DOHH2 (cell line): Measurements from ENCODE around the gene CALHM3.
A peak's percentile ranks its signal among the peaks of the same experiment; 100 is the strongest.

Source experiments
- H3F3A ChIP-seq: fragments of 200-600 bp; sonication (generic), shearing (Covaris generic); 2 replicates; pipeline ENCODE4 v1.6.0; 2016; ENCODE audit warnings: antibody characterized with exemption, mild to moderate bottlenecking; ENCODE audit not compliant: control insufficient read depth, insufficient read depth
- H3K27ac ChIP-seq: fragments of 200-600 bp; sonication (generic); 2 replicates; pipeline ENCODE4 v1.5.1; 2014; ENCODE audit warnings: low read depth, mild to moderate bottlenecking, low read length, moderate library complexity
- H3K27me3 ChIP-seq: fragments of 200-600 bp; sonication (generic); 2 replicates; pipeline ENCODE4 v1.6.1; 2014; ENCODE audit warnings: mild to moderate bottlenecking, low read length, mixed read lengths; ENCODE audit not compliant: control insufficient read depth
- H3K36me3 ChIP-seq: fragments of 200-600 bp; sonication (generic); 2 replicates; pipeline ENCODE4 v1.6.1; 2014; ENCODE audit warnings: mild to moderate bottlenecking, low read length, moderate library complexity, mixed read lengths; ENCODE audit not compliant: control insufficient read depth
- H3K4me1 ChIP-seq: fragments of 200-600 bp; sonication (generic); 2 replicates; pipeline ENCODE4 v1.6.1; 2014; ENCODE audit warnings: mild to moderate bottlenecking, low read length, mixed read lengths; ENCODE audit not compliant: control insufficient read depth
- H3K4me2 ChIP-seq: fragments of 200-600 bp; sonication (generic); 2 replicates; pipeline ENCODE4 v1.6.0; 2014; ENCODE audit warnings: mild to moderate bottlenecking, low read length, moderate library complexity
- H3K4me3 ChIP-seq: fragments of 200-600 bp; sonication (generic); 2 replicates; pipeline ENCODE4 v1.5.1; 2014; ENCODE audit warnings: mild to moderate bottlenecking, low read length, mixed read lengths
- H3K79me2 ChIP-seq: fragments of 200-600 bp; sonication (generic); 2 replicates; pipeline ENCODE4 v1.6.1; 2014; ENCODE audit warnings: mild to moderate bottlenecking, low read length, mixed read lengths; ENCODE audit not compliant: control insufficient read depth
- H3K9me2 ChIP-seq: fragments of 200-600 bp; sonication (generic); replicated peaks from 2 replicates; pipeline ENCODE4 v1.6.1; 2014; ENCODE audit warnings: mild to moderate bottlenecking, low read length, mixed read lengths; ENCODE audit not compliant: control insufficient read depth
- H3K9me3 ChIP-seq: fragments of 200-600 bp; sonication (generic); 2 replicates; pipeline ENCODE4 v1.6.1; 2014; ENCODE audit warnings: antibody characterized with exemption, low read length, mixed read lengths; ENCODE audit not compliant: control insufficient read depth, insufficient read depth
- H4K20me1 ChIP-seq: fragments of 200-600 bp; sonication (generic); 2 replicates; pipeline ENCODE4 v1.6.0; 2014; ENCODE audit warnings: low read depth, mild to moderate bottlenecking, antibody characterized with exemption, low read length, moderate library complexity; ENCODE audit not compliant: control insufficient read depth, insufficient read depth
- EZH2phosphoT487 ChIP-seq: fragments of 200-600 bp; sonication (generic); IDR thresholded peaks from 2 replicates; pipeline ENCODE4 v1.6.1; 2017; ENCODE audit warnings: borderline replicate concordance, mild to moderate bottlenecking, antibody characterized with exemption, low read length, moderate library complexity, mixed read lengths
- TF ChIP-seq, protein P1 (sequence below): fragments of 200-600 bp; sonication (generic); IDR thresholded peaks from one replicate; pipeline ENCODE4 v1.5.1; 2014; ENCODE audit warnings: antibody characterized with exemption, mild to moderate bottlenecking, low read depth, low read length; ENCODE audit not compliant: poor library complexity, severe bottlenecking

The CALHM3 gene

DNA sequence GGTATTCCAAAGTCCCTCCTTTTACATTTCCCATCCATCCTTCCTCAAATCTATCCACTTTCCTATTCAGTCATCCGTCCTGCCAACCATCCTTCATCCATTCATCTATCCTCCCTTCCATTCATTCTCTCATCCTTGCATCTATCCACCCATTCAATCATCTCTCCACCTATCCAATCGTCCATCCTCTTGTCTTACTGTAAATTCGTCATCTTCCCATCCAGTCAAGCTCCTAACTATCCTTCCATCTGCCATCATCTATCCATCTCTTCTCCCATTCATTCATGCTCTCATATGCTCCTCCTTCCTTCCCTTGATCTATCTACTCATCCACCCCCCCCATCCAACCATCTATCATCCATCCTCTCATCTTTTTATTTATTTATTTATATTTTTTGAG lies 5.0 kb downstream of the CALHM3 start:
- no peak overlapping the region for H3K4me3 ChIP-seq
- H3K4me2 ChIP-seq = no peak overlapping the region
- H3K27ac ChIP-seq = no peak overlapping the region
- H3K9me2 ChIP-seq = no peaks in the 10 kb centered on the region
- H3K27me3 ChIP-seq = no peaks in the 10 kb centered on the region
- H3K79me2 ChIP-seq = no peaks in the 10 kb centered on the region
- TF ChIP-seq EZH2phosphoT487 = no peak
- TF ChIP-seq, protein P1, sequence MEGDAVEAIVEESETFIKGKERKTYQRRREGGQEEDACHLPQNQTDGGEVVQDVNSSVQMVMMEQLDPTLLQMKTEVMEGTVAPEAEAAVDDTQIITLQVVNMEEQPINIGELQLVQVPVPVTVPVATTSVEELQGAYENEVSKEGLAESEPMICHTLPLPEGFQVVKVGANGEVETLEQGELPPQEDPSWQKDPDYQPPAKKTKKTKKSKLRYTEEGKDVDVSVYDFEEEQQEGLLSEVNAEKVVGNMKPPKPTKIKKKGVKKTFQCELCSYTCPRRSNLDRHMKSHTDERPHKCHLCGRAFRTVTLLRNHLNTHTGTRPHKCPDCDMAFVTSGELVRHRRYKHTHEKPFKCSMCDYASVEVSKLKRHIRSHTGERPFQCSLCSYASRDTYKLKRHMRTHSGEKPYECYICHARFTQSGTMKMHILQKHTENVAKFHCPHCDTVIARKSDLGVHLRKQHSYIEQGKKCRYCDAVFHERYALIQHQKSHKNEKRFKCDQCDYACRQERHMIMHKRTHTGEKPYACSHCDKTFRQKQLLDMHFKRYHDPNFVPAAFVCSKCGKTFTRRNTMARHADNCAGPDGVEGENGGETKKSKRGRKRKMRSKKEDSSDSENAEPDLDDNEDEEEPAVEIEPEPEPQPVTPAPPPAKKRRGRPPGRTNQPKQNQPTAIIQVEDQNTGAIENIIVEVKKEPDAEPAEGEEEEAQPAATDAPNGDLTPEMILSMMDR = no peak
- H3K9me3 ChIP-seq = no peaks in the 10 kb centered on the region
- peaks cover 23% of the 10 kb centered on the region for H3F3A ChIP-seq
- no peaks in the 10 kb centered on the region for H4K20me1 ChIP-seq
- peaks cover 62% of the 10 kb centered on the region for H3K4me1 ChIP-seq
- no peaks in the 10 kb centered on the region for H3K36me3 ChIP-seq

DNA sequence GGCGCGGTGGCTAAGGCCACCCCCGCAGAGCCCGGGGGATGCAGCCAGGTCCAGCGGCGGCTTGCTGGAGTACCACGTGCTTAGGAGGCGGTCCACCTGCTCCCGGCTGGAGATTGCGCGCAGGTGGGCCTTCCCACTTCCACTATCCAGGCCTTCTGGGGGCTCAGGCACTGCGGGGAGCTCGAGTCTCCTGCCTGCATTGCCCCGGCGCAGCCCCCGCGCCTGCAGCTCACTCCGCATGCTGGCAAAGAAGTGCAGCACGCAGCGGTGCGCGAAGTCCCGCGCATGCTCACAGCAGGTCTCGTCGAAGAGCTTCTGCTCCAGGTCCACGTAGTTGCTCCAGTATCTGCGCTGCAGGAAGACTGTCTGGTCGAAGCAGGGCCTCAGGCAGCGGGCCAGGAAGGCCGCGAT lies 5.8 kb downstream of the CALHM3 start:
- H3F3A ChIP-seq = peaks cover 26% of the 10 kb centered on the region
- H4K20me1 ChIP-seq = no peaks in the 10 kb centered on the region
- peaks cover 70% of the 10 kb centered on the region for H3K4me1 ChIP-seq
- no peak overlapping the region for H3K27ac ChIP-seq
- H3K4me3 ChIP-seq = no peak overlapping the region
- no peak overlapping the region for H3K4me2 ChIP-seq
- no peaks in the 10 kb centered on the region for H3K27me3 ChIP-seq
- TF ChIP-seq, protein P1 = no peak
- TF ChIP-seq EZH2phosphoT487 = no peak
- no peaks in the 10 kb centered on the region for H3K79me2 ChIP-seq
- no peaks in the 10 kb centered on the region for H3K9me3 ChIP-seq
- H3K9me2 ChIP-seq = no peaks in the 10 kb centered on the region
- no peaks in the 10 kb centered on the region for H3K36me3 ChIP-seq

DNA sequence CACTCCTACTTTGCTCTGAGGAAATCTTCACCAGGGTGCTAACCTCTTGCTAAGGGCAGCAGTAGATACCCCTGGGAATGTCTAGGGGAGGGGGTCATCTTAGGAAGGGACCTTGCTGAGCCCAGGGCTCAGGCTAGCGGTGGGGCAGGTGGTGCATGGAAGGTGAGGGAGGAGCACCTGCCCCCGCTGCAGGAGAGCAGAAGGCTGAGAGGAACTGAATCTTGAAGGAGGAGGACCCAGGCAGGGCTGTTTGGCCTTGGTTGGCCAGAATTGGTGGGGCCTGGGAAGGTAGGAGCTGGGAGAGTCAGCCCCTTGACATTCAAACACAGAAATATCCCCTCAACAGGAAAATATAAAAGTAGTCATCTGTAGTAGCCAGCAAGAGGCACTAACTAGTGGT lies 7.0 kb downstream of the CALHM3 start:
- peaks cover 80% of the 10 kb centered on the region for H3K4me1 ChIP-seq
- TF ChIP-seq, protein P1 = no peak
- no peak for TF ChIP-seq EZH2phosphoT487
- H3K9me3 ChIP-seq = no peaks in the 10 kb centered on the region
- no peaks in the 10 kb centered on the region for H3K79me2 ChIP-seq
- no peaks in the 10 kb centered on the region for H3K36me3 ChIP-seq
- peak overlapping the region; percentile 71 for H3K4me3 ChIP-seq
- H3K4me2 ChIP-seq = peak overlapping the region; percentile 92
- no peaks in the 10 kb centered on the region for H4K20me1 ChIP-seq
- peak overlapping the region; percentile 96 for H3K27ac ChIP-seq
- H3K27me3 ChIP-seq = no peaks in the 10 kb centered on the region
- H3F3A ChIP-seq = peaks cover 37% of the 10 kb centered on the region
- H3K9me2 ChIP-seq = no peaks in the 10 kb centered on the region
